ENCODE results near the gene FBXO9. TPM values are rescaled to one million over a fixed set of nuclear protein-coding genes. Genes with fewer than 3 reads are reported as not detected.

The FBXO9 gene
- total RNA-seq, 4 donors from 2014 or later = 35.2 to 113 (median 43.2) TPM

GRCh38 chr6:53064726-53065265 lies 408 bp upstream of the FBXO9 start:
- TF ChIP-seq POLR2AphosphoS5 (IDR thresholded peaks at IDR 0.05) (no peak), EP300 (IDR thresholded peaks at IDR 0.05) (no peak), POLR2A (IDR thresholded peaks at IDR 0.05) (no peak), CTCF (IDR thresholded peaks at IDR 0.05) (no peak)
- peaks cover 55% of the 10 kb centered on the region for H3K4me1 ChIP-seq
- H3K27me3 ChIP-seq = no peaks in the 10 kb centered on the region
- WGBS = under 1% methylated on average over 26 of the region's 26 CpGs
- H3K27ac ChIP-seq = peak overlapping the region; percentile 98
- DNase-seq (ENCODE audit: low spot score in 2 of 2) = peak; percentile 98
- H3K4me3 ChIP-seq = peak overlapping the region; percentile 83
- H3K36me3 ChIP-seq = no peaks in the 10 kb centered on the region
- H3K9me3 ChIP-seq = no peaks in the 10 kb centered on the region

- DNase-seq (ENCODE audit: low spot score in 2 of 2) = peak; percentile 80 to 85
- Histone ChIP-seq H3K4me1 (peaks cover 47% of the 10 kb centered on the region), H3K9me3 (no peaks in the 10 kb centered on the region), H3K36me3 (no peaks in the 10 kb centered on the region), H3K27me3 (no peaks in the 10 kb centered on the region), H3K4me3 (peak overlapping the region; percentile 83), H3K27ac (peak overlapping the region; percentile 98)
- TF ChIP-seq EP300 (IDR thresholded peaks at IDR 0.05) (no peak), POLR2A (IDR thresholded peaks at IDR 0.05) (no peak), POLR2AphosphoS5 (IDR thresholded peaks at IDR 0.05) (no peak), CTCF (IDR thresholded peaks at IDR 0.05) (no peak)
- 0% methylated on average over 16 of the region's 19 CpGs for WGBS
Observed at GRCh38 chr6:53066077-53066417, 843 bp downstream of the FBXO9 start.

GRCh38 chr6:53066874-53067706 lies 1.9 kb downstream of the FBXO9 start:
- no peak for DNase-seq (ENCODE audit: low spot score in 2 of 2)
- H3K9me3 ChIP-seq = no peaks in the 10 kb centered on the region
- H3K27ac ChIP-seq = no peak overlapping the region
- no peak overlapping the region for H3K4me3 ChIP-seq
- TF ChIP-seq EP300 (IDR thresholded peaks at IDR 0.05) = no peak
- no peak for TF ChIP-seq POLR2AphosphoS5 (IDR thresholded peaks at IDR 0.05)
- no peak for TF ChIP-seq POLR2A (IDR thresholded peaks at IDR 0.05)
- TF ChIP-seq CTCF (IDR thresholded peaks at IDR 0.05) = no peak
- no peaks in the 10 kb centered on the region for H3K27me3 ChIP-seq
- 79% methylated on average over 4 of the region's 4 CpGs for WGBS
- no peaks in the 10 kb centered on the region for H3K36me3 ChIP-seq
- peaks cover 45% of the 10 kb centered on the region for H3K4me1 ChIP-seq

GRCh38 chr6:53067849-53068361 lies 2.7 kb downstream of the FBXO9 start:
- no peak overlapping the region for H3K27ac ChIP-seq
- H3K36me3 ChIP-seq = peaks cover 5% of the 10 kb centered on the region

More at GRCh38 chr6:53067849-53068361, 2.7 kb downstream of the FBXO9 start:
- DNase-seq (ENCODE audit: low spot score in 2 of 2) = no peak
- no peak for TF ChIP-seq EP300 (IDR thresholded peaks at IDR 0.05)
- TF ChIP-seq CTCF (IDR thresholded peaks at IDR 0.05) = no peak
- no peak for TF ChIP-seq POLR2A (IDR thresholded peaks at IDR 0.05)
- TF ChIP-seq POLR2AphosphoS5 (IDR thresholded peaks at IDR 0.05) = no peak
- H3K4me1 ChIP-seq = peaks cover 39% of the 10 kb centered on the region
- 100% methylated on average over 1 of the region's 1 CpG for WGBS
- no peaks in the 10 kb centered on the region for H3K27me3 ChIP-seq
- H3K4me3 ChIP-seq = no peak overlapping the region
- H3K9me3 ChIP-seq = no peaks in the 10 kb centered on the region
